K562 (cell line): ENCODE results near the gene SPATA16. TPM values are rescaled to one million over a fixed set of nuclear protein-coding genes. Genes with fewer than 3 reads are reported as not detected.

ENCODE experiments used
- BCLAF1 ChIP-seq, 2 experiments: fragments of 450-650 bp in 1 of 2; IDR thresholded peaks; 2 replicates each; pipeline ENCODE4 v1.6.1; 2011 to 2017; ENCODE audit warnings: low read depth in 2 of 2, antibody characterized with exemption in 1 of 2, borderline replicate concordance in 1 of 2, low read length in 1 of 2, mild to moderate bottlenecking in 1 of 2, mixed read lengths in 1 of 2; ENCODE audit not compliant: control insufficient read depth in 1 of 2
- CTCF ChIP-seq, 3 experiments: IDR thresholded peaks in 2 of 3; conservative IDR thresholded peaks in 1 of 3; 2 replicates each; pipeline ENCODE4 v1.5.1; 2011 to 2012; ENCODE audit warnings: low read length in 3 of 3, mild to moderate bottlenecking in 3 of 3, control low read depth in 2 of 3, improper control_type of control experiment in 1 of 3, inconsistent platforms in 1 of 3, low read depth in 1 of 3, mixed read lengths in 1 of 3, moderate library complexity in 1 of 3; ENCODE audit not compliant: insufficient read depth in 2 of 3
- E2F6 ChIP-seq, 2 experiments: IDR thresholded peaks; 2 replicates each; pipeline ENCODE4 v1.6.1; 2011; ENCODE audit warnings: borderline replicate concordance in 1 of 2, control low read depth in 1 of 2, low read depth in 1 of 2, low read length in 1 of 2, mild to moderate bottlenecking in 1 of 2, mixed read lengths in 1 of 2, moderate library complexity in 1 of 2; ENCODE audit not compliant: insufficient read depth in 1 of 2, insufficient read length in 1 of 2, poor library complexity in 1 of 2, severe bottlenecking in 1 of 2; ENCODE audit errors: extremely low read depth in 1 of 2
- SAFB ChIP-seq: fragments of 200-400 bp; formaldehyde crosslinking; IDR thresholded peaks from 2 replicates; pipeline ENCODE4 v1.6.1; 2017; ENCODE audit warnings: low read depth, low read length, borderline replicate concordance
- ZNF324 ChIP-seq: fragments of 250-450 bp; sonication (Bioruptor Pico); IDR thresholded peaks from 2 replicates; pipeline ENCODE4 v1.4.0; 2020; ENCODE audit warnings: mild to moderate bottlenecking
- polyA plus RNA-seq, 8 experiments: library from polyadenylated mRNA; depleted of rRNA in 4 of 8; stranded (reverse) in 5 of 8; unstranded in 3 of 8; fragments of >200 nt; fragmentation: Nextera tagmentation in 2 of 8; fragmentation: Illumina TruSeq in 1 of 8; extraction: Ambion mirVana in 2 of 8; extraction: Trizol in 1 of 8; gene quantifications; 2 replicates each; pipeline versions ENCODE4 v1.2.1 to v1.2.3, GENCODE V29; 2011 to 2014; ENCODE audit warnings: inconsistent platforms in 1 of 8, missing spikeins in 1 of 8
- total RNA-seq, 7 experiments: library from RNA; depleted of rRNA in 6 of 7; stranded (reverse); fragments of >200 nt in 6 of 7; fragmentation: Illumina TruSeq in 2 of 7; extraction: Trizol in 2 of 7; gene quantifications; 2 replicates each; pipeline versions ENCODE4 v1.2.1 to v1.2.3, GENCODE V29; 2011 to 2021; ENCODE audit warnings: low replicate concordance in 1 of 7

Gene SPATA16
- total and polyA plus RNA-seq, 9 of the 15 experiments (the other 6 are each of a cell fraction or from before 2014, with no cell fraction given) = not detected

GRCh38 chr3:173009410-173009809 is 131.6 kb downstream of the SPATA16 start (continued):
- TF ChIP-seq BCLAF1 (IDR thresholded peaks at IDR 0.05; ENCODE audit: borderline replicate concordance in 1 of 2, control insufficient read depth in 1 of 2, low read depth in 2 of 2, low read length in 1 of 2) (no peak), CTCF (IDR thresholded peaks at IDR 0.05 in 2 of 3, conservative IDR thresholded peaks at IDR 0.05 in 1 of 3; ENCODE audit: insufficient read depth in 2 of 3, low read depth in 1 of 3, low read length in 3 of 3) (no peak), ZNF324 (CRISPR knock-in tag) (no peak), E2F6 (IDR thresholded peaks at IDR 0.05; ENCODE audit: borderline replicate concordance in 1 of 2, extremely low read depth in 1 of 2, insufficient read depth in 1 of 2, insufficient read length in 1 of 2, low read depth in 1 of 2, low read length in 1 of 2, poor library complexity in 1 of 2, severe bottlenecking in 1 of 2) (no peak), SAFB (no peak)
